GM12878 (cell line): ENCODE results near the gene TSSC4. TPM values are rescaled to one million over a fixed set of nuclear protein-coding genes. Genes with fewer than 3 reads are reported as not detected.

Experiments used
- NFYA ChIP-seq: IDR thresholded peaks from 2 replicates; pipeline ENCODE4 v1.6.1; 2011; ENCODE audit warnings: low read depth, mild to moderate bottlenecking, low read length, improper control_type of control experiment, borderline replicate concordance
- SIN3A ChIP-seq: IDR thresholded peaks from 2 replicates; pipeline ENCODE4 v1.6.1; 2012; ENCODE audit warnings: low read depth, low read length, improper control_type of control experiment
- SPI1 ChIP-seq: IDR thresholded peaks from 2 replicates; pipeline ENCODE4 v1.6.1; 2011; ENCODE audit warnings: low read depth, mild to moderate bottlenecking, low read length, moderate library complexity, borderline replicate concordance; ENCODE audit not compliant: insufficient read depth
- polyA plus RNA-seq, 11 experiments: library from polyadenylated mRNA; depleted of rRNA in 4 of 11; unstranded in 6 of 11; stranded (reverse) in 5 of 11; fragments of >200 nt; fragmentation: Nextera tagmentation in 4 of 11; fragmentation: Illumina TruSeq in 1 of 11; extraction: Ambion mirVana in 4 of 11; extraction: Trizol in 1 of 11; gene quantifications; 1 replicate in 1 of 11; 2 replicates in 10 of 11; pipeline versions ENCODE4 v1.2.1 to v1.2.3, GENCODE V29; 2011 to 2016; ENCODE audit warnings: inconsistent platforms in 2 of 11, missing spikeins in 2 of 11, low read depth in 1 of 11
- total RNA-seq, 4 experiments: library from RNA; depleted of rRNA in 3 of 4; stranded (reverse); fragments of >200 nt in 3 of 4; fragmentation: Illumina TruSeq in 1 of 4; extraction: Trizol in 1 of 4; gene quantifications; 2 replicates each; pipeline versions ENCODE4 v1.2.1 to v1.2.3, GENCODE V29; 2013 to 2021
- TF ChIP-seq, protein P1 (sequence below), 3 experiments: IDR thresholded peaks in 2 of 3; conservative IDR thresholded peaks in 1 of 3; 2 replicates each; pipeline ENCODE4 v1.5.1; 2011; ENCODE audit warnings: low read depth in 3 of 3, low read length in 3 of 3, mild to moderate bottlenecking in 3 of 3, control low read depth in 2 of 3, moderate library complexity in 2 of 3, inconsistent platforms in 1 of 3, mixed read lengths in 1 of 3; ENCODE audit not compliant: control insufficient read depth in 2 of 3, insufficient read depth in 1 of 3; ENCODE audit errors: extremely low read depth in 1 of 3
- TF ChIP-seq, protein P2 (sequence below): IDR thresholded peaks from 2 replicates; pipeline ENCODE4 v1.6.1; 2012; ENCODE audit warnings: low read depth, low read length, improper control_type of control experiment
- TF ChIP-seq, protein P3 (sequence below): fragments of 450-650 bp; IDR thresholded peaks from 2 replicates; pipeline ENCODE4 v1.6.1; 2017; ENCODE audit warnings: mild to moderate bottlenecking
- TF ChIP-seq, protein P4 (sequence below): fragments of 450-650 bp; IDR thresholded peaks from 2 replicates; pipeline ENCODE4 v1.6.1; 2018; ENCODE audit warnings: mild to moderate bottlenecking, low read depth, moderate library complexity; ENCODE audit not compliant: partially characterized antibody

The TSSC4 gene
- total and polyA plus RNA-seq, 10 of the 15 experiments (the other 5 are each of a cell fraction or from before 2014, with no cell fraction given) = 0.69 to 70.1 (median 25.7) TPM

DNA sequence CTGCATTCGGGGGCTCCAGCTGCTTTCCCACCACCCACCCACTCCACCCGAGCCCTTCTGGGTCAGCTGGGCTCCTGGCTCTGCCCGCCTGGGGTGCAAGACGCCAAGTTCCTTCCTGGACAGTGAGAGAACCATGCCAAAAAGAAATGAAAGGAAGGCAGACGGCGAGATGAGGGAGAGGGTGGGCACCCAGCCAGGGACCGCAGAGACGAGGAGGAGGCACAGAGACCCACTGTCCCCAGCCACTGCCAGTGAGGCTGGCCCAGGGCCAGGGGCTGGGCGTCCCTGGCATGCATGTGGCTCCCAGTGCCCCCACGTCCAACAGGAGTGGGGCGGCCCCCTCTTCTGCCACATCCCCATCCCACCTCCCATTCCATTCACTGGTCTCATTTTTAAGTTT lies 34.3 kb upstream of the TSSC4 start (continued):
- TF ChIP-seq, protein P1, sequence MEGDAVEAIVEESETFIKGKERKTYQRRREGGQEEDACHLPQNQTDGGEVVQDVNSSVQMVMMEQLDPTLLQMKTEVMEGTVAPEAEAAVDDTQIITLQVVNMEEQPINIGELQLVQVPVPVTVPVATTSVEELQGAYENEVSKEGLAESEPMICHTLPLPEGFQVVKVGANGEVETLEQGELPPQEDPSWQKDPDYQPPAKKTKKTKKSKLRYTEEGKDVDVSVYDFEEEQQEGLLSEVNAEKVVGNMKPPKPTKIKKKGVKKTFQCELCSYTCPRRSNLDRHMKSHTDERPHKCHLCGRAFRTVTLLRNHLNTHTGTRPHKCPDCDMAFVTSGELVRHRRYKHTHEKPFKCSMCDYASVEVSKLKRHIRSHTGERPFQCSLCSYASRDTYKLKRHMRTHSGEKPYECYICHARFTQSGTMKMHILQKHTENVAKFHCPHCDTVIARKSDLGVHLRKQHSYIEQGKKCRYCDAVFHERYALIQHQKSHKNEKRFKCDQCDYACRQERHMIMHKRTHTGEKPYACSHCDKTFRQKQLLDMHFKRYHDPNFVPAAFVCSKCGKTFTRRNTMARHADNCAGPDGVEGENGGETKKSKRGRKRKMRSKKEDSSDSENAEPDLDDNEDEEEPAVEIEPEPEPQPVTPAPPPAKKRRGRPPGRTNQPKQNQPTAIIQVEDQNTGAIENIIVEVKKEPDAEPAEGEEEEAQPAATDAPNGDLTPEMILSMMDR (IDR thresholded peaks at IDR 0.05 in 2 of 3, conservative IDR thresholded peaks at IDR 0.05 in 1 of 3; ENCODE audit: control insufficient read depth in 2 of 3, extremely low read depth in 1 of 3, insufficient read depth in 1 of 3, low read depth in 3 of 3, low read length in 3 of 3) = no peak
- TF ChIP-seq NFYA = no peak
- TF ChIP-seq, protein P2, sequence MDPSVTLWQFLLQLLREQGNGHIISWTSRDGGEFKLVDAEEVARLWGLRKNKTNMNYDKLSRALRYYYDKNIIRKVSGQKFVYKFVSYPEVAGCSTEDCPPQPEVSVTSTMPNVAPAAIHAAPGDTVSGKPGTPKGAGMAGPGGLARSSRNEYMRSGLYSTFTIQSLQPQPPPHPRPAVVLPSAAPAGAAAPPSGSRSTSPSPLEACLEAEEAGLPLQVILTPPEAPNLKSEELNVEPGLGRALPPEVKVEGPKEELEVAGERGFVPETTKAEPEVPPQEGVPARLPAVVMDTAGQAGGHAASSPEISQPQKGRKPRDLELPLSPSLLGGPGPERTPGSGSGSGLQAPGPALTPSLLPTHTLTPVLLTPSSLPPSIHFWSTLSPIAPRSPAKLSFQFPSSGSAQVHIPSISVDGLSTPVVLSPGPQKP = no peak
- TF ChIP-seq SPI1 = no peak
- TF ChIP-seq, protein P3, sequence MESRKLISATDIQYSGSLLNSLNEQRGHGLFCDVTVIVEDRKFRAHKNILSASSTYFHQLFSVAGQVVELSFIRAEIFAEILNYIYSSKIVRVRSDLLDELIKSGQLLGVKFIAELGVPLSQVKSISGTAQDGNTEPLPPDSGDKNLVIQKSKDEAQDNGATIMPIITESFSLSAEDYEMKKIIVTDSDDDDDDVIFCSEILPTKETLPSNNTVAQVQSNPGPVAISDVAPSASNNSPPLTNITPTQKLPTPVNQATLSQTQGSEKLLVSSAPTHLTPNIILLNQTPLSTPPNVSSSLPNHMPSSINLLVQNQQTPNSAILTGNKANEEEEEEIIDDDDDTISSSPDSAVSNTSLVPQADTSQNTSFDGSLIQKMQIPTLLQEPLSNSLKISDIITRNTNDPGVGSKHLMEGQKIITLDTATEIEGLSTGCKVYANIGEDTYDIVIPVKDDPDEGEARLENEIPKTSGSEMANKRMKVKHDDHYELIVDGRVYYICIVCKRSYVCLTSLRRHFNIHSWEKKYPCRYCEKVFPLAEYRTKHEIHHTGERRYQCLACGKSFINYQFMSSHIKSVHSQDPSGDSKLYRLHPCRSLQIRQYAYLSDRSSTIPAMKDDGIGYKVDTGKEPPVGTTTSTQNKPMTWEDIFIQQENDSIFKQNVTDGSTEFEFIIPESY = no peak
- TF ChIP-seq, protein P4, sequence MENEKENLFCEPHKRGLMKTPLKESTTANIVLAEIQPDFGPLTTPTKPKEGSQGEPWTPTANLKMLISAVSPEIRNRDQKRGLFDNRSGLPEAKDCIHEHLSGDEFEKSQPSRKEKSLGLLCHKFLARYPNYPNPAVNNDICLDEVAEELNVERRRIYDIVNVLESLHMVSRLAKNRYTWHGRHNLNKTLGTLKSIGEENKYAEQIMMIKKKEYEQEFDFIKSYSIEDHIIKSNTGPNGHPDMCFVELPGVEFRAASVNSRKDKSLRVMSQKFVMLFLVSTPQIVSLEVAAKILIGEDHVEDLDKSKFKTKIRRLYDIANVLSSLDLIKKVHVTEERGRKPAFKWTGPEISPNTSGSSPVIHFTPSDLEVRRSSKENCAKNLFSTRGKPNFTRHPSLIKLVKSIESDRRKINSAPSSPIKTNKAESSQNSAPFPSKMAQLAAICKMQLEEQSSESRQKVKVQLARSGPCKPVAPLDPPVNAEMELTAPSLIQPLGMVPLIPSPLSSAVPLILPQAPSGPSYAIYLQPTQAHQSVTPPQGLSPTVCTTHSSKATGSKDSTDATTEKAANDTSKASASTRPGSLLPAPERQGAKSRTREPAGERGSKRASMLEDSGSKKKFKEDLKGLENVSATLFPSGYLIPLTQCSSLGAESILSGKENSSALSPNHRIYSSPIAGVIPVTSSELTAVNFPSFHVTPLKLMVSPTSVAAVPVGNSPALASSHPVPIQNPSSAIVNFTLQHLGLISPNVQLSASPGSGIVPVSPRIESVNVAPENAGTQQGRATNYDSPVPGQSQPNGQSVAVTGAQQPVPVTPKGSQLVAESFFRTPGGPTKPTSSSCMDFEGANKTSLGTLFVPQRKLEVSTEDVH = no peak
- no peak for TF ChIP-seq SIN3A
